ENCODE data around the gene ANKRD29.

Gene ANKRD29

DNA sequence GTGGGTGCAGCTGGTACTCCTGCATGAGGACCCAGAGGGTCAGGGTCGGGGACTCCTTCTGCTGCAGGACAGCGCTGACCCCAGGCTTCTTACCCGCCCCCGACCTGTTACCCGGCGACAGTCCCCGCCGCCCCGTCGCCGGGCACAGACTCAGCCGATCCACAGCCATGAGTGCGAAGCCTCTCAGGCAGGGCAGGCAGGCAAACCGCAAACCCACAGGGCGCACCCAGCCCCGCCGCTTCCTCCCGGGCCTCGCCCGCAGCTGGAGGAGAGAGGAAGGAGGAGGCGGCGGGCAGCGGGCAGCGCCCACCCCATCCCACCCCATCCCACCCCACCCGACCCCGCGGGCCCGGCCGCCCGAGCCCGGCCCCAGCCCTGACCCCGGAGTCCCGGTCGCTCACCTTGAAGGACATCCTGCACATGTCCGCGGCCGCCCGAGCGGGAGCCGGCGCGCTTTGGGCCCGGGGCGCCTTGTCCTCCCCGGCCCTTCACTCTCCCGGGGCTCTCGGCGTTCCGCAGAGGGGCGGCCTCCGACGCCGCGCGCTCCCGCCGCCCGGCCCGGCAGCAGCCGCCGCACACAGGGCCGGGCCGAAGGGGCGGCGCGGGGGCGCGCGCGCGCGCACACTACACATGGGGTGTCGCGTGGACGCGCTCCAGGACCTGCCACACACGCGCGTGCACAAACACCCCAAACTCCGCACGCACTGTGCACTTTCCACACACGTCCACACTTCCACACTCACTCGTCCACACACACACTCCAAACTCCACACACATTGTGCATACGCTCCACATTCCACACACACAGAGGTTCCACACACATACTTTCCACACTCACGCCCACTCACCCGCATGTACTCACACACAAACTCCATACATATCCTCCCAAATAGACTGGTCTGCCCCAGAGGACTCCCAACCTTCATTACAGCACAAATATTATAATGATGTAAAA, at the start of gene ANKRD29:
Gene ANKRD29, minus strand, starts transcription at position 603 of the 955 bp plus-strand sequence. Its CDS starts 181 bp downstream, at position 422.
- H3K27ac ChIP-seq, result no peak within 1 kb of the TSS
- TF ChIP-seq ZFX (IDR thresholded peaks at IDR 0.05; ENCODE audit: borderline replicate concordance), result no peak
- TF ChIP-seq CTCF (IDR thresholded peaks at IDR 0.05), result no peak

DNA sequence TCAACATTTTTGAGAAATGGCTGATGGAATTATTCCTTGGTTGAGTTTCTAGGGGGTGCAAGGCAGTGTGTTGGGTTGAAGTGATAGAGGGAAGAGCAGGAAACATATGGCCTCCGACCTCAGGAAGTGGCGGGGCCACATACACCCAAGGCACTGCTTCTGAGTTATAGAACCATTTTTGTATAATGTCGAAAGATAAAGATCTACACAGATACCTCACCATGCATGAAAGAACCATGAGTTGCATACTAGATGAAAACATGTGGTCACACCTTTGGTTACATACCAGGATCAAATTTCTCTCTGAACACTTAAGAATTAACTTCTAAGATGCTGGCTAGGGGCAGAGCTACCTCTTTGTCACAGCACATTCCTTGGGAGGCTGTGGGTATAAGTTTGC, 49.7 kb upstream of the ANKRD29 start:
- TF ChIP-seq CTCF (IDR thresholded peaks at IDR 0.05) (no peak), ZFX (IDR thresholded peaks at IDR 0.05; ENCODE audit: borderline replicate concordance) (no peak)
- H3K27ac ChIP-seq, result no peak overlapping the region

DNA sequence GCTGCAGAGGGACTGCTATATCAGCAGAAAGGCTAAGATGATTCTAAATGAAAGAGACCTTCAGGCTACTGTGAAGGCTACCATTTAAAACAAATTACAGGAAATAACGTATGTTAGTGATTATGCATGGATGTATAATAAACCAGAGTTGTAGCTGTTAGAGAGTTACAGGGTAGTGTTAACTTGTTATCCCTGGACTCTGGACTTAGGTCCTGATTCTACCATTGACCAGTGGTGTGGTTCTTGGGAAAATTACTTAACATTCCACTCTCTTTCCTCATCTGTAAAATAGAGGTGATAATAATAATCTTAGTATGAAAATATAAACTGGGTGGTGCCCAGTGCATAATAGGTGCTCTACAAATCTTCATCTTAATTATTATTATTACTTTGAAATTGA, 48.7 kb upstream of the ANKRD29 start:
- no peak for TF ChIP-seq ZFX (IDR thresholded peaks at IDR 0.05; ENCODE audit: borderline replicate concordance)
- no peak for TF ChIP-seq CTCF (IDR thresholded peaks at IDR 0.05)
- no peak overlapping the region for H3K27ac ChIP-seq

DNA sequence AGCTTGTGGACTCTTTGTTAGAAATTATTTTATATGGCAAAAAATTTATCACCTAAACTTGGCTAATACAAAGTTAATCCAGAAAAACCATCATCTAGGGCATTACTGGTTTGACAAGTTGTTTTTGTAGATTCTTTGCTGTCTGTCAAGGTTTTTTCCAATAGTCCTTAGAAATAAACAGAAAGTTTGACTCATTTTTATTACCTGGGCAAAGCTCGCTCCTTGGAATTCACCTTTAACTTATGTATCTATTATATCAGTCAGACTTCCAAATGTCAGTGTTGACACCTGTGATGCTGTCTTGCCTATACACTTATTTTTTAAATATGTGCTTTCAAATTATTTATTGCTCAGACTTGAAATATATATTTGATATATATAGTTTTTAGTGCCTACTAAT, 48.2 kb upstream of the ANKRD29 start:
- TF ChIP-seq ZFX (IDR thresholded peaks at IDR 0.05; ENCODE audit: borderline replicate concordance) (no peak), CTCF (IDR thresholded peaks at IDR 0.05) (no peak)
- no peak overlapping the region for H3K27ac ChIP-seq

GRCh38 chr18:23710068-23710527, 47.4 kb upstream of the ANKRD29 start:
- TF ChIP-seq CTCF (IDR thresholded peaks at IDR 0.05) (no peak), ZFX (IDR thresholded peaks at IDR 0.05; ENCODE audit: borderline replicate concordance) (no peak)
- no peak overlapping the region for H3K27ac ChIP-seq

DNA sequence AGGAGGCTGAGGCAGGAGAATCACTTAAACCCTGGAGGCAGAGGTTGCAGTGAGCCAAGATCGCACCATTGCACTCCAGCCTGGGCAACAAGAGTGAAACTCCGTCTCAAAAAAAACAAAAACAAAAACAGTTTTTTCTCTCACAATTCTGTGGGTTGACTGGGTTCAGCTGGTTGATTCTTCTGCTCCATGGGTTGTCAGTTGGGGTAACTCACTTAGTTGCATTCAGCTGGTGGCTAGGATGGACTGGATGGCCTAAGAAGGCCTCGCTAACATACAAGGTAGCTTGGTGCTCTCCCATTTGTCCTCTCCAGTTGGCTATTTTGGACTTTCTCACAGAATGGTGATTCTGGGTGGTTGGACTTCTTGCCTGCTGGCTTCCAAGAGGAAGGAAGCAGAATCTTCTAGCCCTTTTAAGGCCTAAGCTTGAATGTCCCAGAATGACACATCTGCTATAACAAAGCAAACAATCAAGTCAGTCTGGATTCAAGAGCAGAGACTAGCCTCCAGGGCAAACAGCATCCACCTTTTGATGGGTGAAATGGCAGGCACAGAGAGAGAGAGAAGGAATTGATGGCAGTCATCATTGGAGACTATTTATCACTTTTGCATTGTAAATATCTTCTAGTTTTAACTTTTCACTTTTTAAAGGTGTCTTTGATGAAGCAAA, 44.4 kb upstream of the ANKRD29 start:
- no peak overlapping the region for H3K27ac ChIP-seq
- TF ChIP-seq ZFX (IDR thresholded peaks at IDR 0.05; ENCODE audit: borderline replicate concordance) (no peak), CTCF (IDR thresholded peaks at IDR 0.05) (no peak)

DNA sequence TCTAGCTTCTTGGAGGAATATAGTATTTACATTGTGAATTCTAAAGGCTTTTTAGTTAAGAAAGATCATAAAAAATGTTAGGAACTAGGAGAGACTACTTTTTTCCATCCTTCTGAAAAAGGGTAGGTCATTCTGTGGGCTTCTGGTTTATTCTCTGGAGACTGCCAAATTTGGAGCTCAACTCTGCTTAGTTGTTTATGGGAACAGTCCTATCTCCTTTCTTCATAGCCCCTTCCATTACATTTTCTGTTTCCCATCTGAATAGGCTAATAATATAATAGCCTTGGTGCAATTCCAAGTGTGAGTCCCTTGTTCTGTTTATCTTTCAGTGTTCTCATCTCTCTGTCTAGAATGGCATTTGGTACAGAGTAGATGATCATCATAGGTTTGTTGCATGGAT, 42.1 kb upstream of the ANKRD29 start:
- no peak for TF ChIP-seq ZFX (IDR thresholded peaks at IDR 0.05; ENCODE audit: borderline replicate concordance)
- TF ChIP-seq CTCF (IDR thresholded peaks at IDR 0.05), result no peak
- H3K27ac ChIP-seq, result no peak overlapping the region

Data from 22Rv1 (cell line).